ENCODE measurements around the gene POU6F2. TPM values are rescaled to one million over a fixed set of nuclear protein-coding genes. Genes with fewer than 3 reads are reported as not detected.

POU6F2 gene
- total RNA-seq, 1 experiment from 2014 or later, result not detected

DNA sequence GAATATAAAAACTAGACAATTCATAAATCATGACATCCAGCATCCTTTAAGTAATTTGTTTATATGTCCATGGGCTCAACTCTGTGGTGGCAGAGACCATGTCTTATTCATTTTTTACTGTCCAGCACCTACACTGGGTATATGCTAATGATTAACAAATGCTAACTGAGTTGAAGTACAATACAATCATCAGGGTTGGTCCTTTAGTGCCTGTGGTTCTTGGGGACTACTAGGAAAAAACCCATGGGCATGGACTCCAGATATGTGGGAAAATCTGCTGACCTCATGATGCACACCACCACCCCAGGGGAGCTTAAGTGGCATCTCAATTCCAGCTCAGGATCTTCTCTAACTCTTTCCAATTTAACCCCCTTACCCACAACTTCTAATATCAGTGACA, 503.2 kb downstream of the POU6F2 start:
- intact Hi-C loops (cut with micrococcal nuclease), result no loop called here
- Histone ChIP-seq H3K4me2 (ENCODE audit: low read length) (no peak overlapping the region), H2AFZ (ENCODE audit: low read length) (no peak overlapping the region), H4K20me1 (ENCODE audit: low read length) (no peaks in the 10 kb centered on the region), H3F3A (ENCODE audit: low read length, unreplicated experiment) (no peaks in the 10 kb centered on the region), H3K4me1 (ENCODE audit: insufficient read depth, low read length) (no peaks in the 10 kb centered on the region), H3K27me3 (ENCODE audit: low read length) (peaks cover 33% of the 10 kb centered on the region), H3K4me3 (ENCODE audit: low read length) (no peak overlapping the region), H3K9me2 (replicated peaks; ENCODE audit: low read length) (no peaks in the 10 kb centered on the region), H3K36me3 (ENCODE audit: low read depth, low read length) (no peaks in the 10 kb centered on the region), H3K9me3 (ENCODE audit: low read length) (no peaks in the 10 kb centered on the region), H3K9ac (ENCODE audit: low read length) (no peak overlapping the region), H3K27ac (ENCODE audit: low read length) (no peak overlapping the region), H3K79me2 (ENCODE audit: low read length) (no peaks in the 10 kb centered on the region)
- ChIA-PET CTCF (no interaction called here), POLR2A (ENCODE audit: unreplicated experiment) (no interaction called here)
- BruUV-seq (replicated peaks), result no TSS peak
- TF ChIP-seq EZH2 (IDR thresholded peaks at IDR 0.05; ENCODE audit: low read length, unreplicated experiment) (no peak), EZH2phosphoT487 (IDR thresholded peaks at IDR 0.05; ENCODE audit: borderline replicate concordance, low read length) (no peak)
- TF ChIP-seq, protein P1, sequence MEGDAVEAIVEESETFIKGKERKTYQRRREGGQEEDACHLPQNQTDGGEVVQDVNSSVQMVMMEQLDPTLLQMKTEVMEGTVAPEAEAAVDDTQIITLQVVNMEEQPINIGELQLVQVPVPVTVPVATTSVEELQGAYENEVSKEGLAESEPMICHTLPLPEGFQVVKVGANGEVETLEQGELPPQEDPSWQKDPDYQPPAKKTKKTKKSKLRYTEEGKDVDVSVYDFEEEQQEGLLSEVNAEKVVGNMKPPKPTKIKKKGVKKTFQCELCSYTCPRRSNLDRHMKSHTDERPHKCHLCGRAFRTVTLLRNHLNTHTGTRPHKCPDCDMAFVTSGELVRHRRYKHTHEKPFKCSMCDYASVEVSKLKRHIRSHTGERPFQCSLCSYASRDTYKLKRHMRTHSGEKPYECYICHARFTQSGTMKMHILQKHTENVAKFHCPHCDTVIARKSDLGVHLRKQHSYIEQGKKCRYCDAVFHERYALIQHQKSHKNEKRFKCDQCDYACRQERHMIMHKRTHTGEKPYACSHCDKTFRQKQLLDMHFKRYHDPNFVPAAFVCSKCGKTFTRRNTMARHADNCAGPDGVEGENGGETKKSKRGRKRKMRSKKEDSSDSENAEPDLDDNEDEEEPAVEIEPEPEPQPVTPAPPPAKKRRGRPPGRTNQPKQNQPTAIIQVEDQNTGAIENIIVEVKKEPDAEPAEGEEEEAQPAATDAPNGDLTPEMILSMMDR (conservative IDR thresholded peaks at IDR 0.05; ENCODE audit: low read depth, low read length), result no peak
- ATAC-seq, result no peak
- no peak for DNase-seq

DNA sequence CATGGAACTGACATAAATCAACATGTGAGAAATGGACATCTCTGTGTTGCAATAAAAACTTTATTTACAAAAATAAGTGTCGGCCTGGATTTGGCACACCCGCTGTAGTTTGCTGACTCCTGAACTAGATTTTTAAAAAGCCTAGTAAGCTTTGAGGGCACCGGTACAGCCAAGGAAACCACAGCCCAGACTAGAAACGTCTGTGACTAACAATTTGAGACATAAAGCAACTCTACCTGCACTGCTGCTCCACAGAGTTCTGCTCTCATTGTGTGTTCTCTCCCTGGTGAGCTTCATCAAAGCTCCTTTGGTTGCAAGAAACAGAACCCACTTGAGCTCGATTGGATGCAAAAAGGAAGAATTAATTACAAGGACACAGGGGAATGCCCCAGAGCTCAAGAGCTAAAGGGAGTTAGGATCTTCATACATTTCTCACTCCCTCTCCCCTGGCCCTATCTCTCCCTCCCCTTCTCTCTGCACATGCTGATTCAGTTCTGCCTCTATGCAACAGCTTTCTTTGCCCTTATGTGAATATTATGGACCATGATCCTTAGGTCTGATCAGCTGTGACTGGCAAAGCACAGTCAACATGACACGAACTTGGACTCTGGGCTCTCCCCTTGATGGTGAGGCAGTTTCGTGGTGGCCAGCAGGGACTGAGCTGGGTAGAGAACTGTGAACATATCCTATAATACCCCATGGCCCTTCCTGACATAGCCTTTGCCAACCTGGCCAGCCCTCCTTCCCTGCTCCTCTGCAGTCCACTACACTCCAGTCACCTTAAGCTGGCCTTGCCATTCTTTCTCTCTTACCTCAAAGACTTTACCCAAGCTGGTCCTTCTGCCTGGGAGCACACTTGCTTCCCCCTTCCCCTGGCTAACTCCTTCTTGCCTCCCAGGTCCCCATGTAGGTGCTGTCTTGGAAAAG, 511.0 kb downstream of the POU6F2 start:
- BruUV-seq (replicated peaks), result no TSS peak
- intact Hi-C loops (cut with micrococcal nuclease), result no loop called here
- POLR2A ChIA-PET (ENCODE audit: unreplicated experiment), result no interaction called here

More for the DNA sequence above, 511.0 kb downstream of the POU6F2 start:
- Histone ChIP-seq H3K79me2 (ENCODE audit: low read length) (no peaks in the 10 kb centered on the region), H3K27ac (ENCODE audit: low read length) (no peak overlapping the region), H3K9ac (ENCODE audit: low read length) (no peak overlapping the region), H3K27me3 (ENCODE audit: low read length) (peaks cover 84% of the 10 kb centered on the region), H3K9me3 (ENCODE audit: low read length) (no peaks in the 10 kb centered on the region), H3K9me2 (replicated peaks; ENCODE audit: low read length) (no peaks in the 10 kb centered on the region), H3K4me3 (ENCODE audit: low read length) (no peak overlapping the region), H3K4me1 (ENCODE audit: insufficient read depth, low read length) (no peaks in the 10 kb centered on the region), H3K36me3 (ENCODE audit: low read depth, low read length) (no peaks in the 10 kb centered on the region), H4K20me1 (ENCODE audit: low read length) (no peaks in the 10 kb centered on the region), H3K4me2 (ENCODE audit: low read length) (no peak overlapping the region), H3F3A (ENCODE audit: low read length, unreplicated experiment) (no peaks in the 10 kb centered on the region), H2AFZ (ENCODE audit: low read length) (no peak overlapping the region)
- TF ChIP-seq, protein P1 (conservative IDR thresholded peaks at IDR 0.05; ENCODE audit: low read depth, low read length), result no peak
- TF ChIP-seq EZH2 (IDR thresholded peaks at IDR 0.05; ENCODE audit: low read length, unreplicated experiment) (no peak), EZH2phosphoT487 (IDR thresholded peaks at IDR 0.05; ENCODE audit: borderline replicate concordance, low read length) (no peak)
- no peak for ATAC-seq
- CTCF ChIA-PET, result no interaction called here
- no peak for DNase-seq

Data from PC-3 (cell line).